NCI-H2171 treated with DMSO at 0.1 percent for 48 hours (cell line): ENCODE data around the gene LRBA.
"Not testable (repeated sequence)": the region's sequence is repeated elsewhere in the genome, so short reads cannot be mapped to it uniquely, and the experiment has no call there.

Experiments used
- DNase-seq: peaks from one replicate; lab custom pipeline; 2025; lab: John Stamatoyannopoulos, UW

LRBA gene

DNA sequence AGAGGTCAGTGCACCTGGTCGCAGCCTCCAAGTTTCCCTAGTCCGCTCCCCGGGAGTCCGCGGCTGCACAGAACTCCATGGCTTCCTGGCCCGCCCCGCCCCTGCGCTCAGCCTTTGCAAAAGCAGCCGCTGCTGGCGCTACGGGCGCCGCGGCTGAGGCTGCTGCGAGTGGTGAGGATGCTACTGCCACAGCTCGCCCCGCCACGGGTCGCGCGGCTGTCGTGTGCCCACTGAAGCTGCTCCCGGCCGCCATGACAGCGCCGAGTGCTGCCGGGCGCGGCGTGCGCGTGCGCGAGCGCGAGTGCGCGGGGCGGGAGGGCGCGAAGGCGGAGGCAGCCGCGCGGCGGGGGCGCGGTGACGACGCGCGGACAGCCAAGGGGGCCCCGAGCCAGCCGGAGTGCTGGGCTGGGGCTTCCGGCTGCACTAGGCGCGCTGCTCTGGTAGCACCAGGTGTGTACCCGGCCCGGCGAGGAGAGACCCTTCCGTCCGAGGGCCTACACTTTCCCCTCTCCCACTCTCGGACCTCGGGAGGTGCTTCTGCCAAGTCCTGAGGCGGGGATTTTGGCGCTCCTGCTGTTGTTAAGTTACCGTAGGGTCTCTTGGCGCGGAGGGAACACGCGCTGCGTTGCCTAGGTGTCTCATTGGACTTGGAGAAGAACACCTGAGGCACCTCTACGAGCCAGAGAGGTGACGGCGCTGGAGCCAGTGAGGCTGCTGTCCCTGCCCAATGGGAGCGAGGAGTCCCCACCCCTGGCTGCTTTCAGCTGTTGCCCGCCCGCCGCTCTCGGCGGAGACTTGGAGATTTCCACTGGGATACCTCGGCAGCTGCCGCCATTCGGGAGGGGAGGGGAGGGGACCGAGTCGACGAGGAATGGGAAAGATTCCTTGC, 619 bp upstream of the LRBA start:
- peak; percentile 85 for DNase-seq

- no peak for DNase-seq
These were observed 1.1 kb downstream of the LRBA start for GRCh38 chr4:151013944-151014343.

GRCh38 chr4:151013491-151013890, 1.6 kb downstream of the LRBA start:
- DNase-seq, result no peak

GRCh38 chr4:151012820-151013219, 2.3 kb downstream of the LRBA start:
- DNase-seq, result no peak

- no peak for DNase-seq
These were observed 2.7 kb downstream of the LRBA start for GRCh38 chr4:151012376-151012775.

DNA sequence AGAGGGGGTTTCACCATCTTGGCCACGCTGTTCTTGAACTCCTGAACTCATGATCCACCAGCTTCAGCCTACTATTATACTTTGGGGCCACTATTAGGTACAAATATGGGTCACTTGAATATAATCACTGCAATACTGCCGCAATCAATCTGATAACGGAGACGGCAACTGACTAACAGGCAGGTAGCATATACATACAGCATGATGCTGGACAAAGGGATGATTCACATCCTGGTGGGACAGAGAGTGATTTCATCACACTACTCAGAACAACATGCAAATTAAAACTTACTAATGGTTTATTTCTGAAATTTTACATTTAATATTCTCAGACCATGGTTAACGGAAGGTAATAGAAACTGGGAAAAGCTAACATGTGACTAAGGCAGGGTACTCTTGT, 10.9 kb downstream of the LRBA start:
- DNase-seq, result no peak

GRCh38 chr4:151000747-151001429, 14.2 kb downstream of the LRBA start:
- no peak for DNase-seq

GRCh38 chr4:150999086-150999485, 16.0 kb downstream of the LRBA start:
- no peak for DNase-seq

DNA sequence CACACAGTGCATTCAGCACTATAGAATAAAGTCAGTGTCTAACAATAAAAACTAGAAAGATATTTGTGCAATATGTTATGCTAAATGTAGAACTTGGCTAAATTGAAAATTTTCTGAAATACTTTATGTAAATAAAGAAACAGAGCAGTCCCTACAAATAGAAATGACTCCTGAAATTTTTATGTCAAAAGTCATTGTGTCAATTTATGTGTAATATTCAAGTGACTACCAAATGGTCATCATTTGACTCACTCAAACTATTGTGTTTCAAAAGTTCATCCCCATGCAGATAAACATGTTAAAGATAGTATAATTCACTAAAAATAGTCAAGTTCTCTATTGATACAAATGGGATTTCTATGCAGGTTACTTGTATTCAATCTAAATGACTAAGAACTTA, 17.9 kb downstream of the LRBA start:
- no peak for DNase-seq

- no peak for DNase-seq
These were observed 20.4 kb downstream of the LRBA start for GRCh38 chr4:150994721-150995120.

DNA sequence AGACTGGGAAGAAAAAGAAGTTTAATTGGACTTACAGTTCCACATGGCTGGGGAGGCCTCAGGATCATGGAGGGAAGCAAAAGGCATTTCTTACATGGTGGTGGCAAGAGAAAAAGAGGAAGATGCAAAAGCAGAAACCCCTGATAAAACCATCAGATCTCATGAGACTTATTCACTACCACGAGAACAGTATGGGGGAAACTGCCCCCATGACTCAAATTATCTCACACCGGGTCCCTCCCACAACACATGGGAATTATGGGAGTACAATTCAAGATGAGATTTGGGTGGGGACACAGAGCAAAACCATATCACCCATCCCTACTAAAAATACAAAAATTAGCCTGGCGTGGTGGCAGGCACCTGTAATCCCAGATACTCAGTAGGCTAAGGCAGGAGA, 21.5 kb downstream of the LRBA start:
- not testable (repeated sequence) for DNase-seq

- no peak for DNase-seq
These were observed 24.1 kb downstream of the LRBA start for GRCh38 chr4:150990993-150991392.

DNA sequence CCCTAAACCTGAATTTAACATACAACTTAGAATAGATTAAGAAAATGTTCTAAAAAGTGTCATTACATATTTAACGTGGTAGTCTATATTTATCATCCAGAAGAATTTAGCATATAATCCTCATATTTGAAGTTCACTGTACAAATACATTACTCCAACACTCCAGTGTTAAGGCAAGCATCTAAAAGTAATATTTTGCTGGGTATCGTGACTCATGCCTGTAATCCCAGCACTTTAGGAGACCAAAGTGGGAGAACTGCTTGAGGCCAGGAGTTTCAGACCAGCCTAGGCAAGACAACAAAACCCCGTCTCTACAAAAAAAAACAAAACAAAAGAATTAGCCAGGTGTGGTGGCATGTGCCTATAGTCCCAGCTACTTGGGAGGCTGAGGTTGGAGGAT, 24.8 kb downstream of the LRBA start:
- DNase-seq, result no peak

GRCh38 chr4:150988238-150988637, 26.8 kb downstream of the LRBA start:
- DNase-seq, result no peak

- no peak for DNase-seq
These were observed 27.9 kb downstream of the LRBA start for GRCh38 chr4:150987204-150987603.

DNA sequence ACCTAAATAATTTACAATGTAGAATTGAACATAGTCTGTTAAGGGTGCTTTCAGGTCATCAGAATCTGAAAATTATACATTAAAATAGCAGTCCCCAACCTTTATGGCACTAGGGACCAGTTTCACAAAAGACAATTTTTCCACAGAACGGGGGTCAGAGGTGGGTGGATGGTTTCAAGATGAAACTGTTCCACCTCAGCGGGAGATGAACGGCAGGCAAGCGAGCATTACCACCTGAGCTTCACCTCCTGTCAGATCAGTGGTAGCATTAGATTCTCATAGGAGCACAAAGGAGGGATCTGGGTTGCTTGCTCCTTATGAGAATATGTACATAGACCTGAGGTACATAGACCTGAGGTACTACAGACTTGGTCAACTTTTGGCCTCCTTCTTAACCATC, 29.0 kb downstream of the LRBA start:
- DNase-seq, result no peak

DNA sequence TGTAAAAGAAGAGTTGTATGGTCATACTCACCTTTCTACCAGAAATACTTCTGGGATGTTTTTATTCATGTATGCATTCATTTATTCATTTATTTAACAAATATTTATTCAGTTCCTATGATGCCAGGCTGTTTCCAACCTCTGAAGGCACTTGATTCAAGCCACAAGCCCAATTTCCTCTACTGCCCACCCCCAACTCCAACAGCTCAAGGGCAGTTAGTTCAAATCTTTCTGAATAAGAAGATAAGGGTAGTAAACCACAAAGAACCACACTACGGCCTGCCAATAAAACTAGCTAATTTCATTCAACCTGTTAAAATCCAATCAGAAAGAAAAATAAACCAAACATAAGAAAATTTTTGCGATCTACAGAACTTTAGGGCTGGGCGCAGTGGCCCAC, 31.2 kb downstream of the LRBA start:
- no peak for DNase-seq

GRCh38 chr4:150982557-150983233, 32.4 kb downstream of the LRBA start:
- no peak for DNase-seq

DNA sequence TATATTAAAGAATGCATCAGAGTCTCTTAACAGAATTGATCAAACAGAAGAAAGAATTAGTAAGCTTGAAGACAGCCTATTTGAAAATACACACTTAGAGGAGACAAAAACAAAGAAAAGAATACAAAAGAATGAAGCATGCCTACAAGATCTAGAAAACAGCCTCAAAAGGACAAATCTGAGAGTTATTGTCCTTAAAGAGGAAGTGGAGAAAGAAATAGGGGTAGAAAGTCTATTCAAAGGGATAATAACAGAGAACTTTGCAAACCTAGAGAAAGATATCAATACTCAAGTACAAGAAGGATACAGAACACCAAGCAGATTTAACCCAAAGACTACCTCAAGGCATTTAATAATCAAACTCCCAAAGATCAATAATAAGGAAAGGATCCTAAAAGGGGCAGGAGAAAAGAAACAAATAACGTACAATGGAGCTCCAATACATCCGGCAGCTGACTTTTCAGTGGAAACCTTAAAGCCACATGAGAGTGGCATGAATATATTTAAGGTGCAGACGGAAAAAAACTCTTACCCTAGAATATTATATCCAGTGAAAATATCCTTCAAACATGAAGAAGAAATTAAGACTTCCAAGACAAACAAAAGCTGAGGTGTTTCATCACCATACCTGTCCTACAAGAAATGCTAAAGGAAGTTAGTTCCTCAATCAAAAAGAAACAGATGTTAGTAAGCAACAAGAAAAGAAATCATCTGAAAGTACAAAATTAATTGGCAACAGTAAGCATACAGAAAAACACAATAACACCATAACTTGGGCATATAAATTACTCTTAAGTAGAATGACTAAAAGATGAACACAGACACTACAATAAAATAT, 36.1 kb downstream of the LRBA start:
- DNase-seq, result no peak

DNA sequence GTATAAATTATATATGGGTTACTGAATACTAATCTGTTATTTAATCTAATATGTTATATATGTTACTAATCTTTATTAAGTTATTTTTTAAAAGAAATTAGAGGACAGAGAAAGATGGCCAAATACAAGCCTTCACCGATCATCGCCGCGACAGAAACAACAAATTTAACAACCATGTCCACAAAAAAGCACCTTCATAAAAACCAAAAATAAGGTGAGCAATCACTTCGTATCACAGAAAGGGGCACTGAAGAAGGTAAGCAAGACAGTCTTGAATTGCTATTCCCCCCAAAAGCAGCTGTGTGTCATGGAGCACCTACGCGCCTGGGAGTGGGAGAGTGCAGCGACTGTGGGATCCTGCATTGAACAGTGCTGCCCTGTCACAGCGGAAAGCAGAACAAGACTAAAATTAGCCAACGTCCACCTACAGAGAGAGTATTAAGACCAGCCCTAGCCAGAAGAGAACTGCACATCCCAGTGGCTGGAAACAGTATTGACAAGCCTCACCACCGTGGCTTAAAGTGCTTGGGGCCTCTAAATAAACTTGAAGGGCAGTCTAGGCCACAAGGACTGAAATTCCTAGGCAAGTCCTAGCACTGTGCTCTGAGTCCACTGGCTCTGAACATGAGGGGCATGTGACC, 38.5 kb downstream of the LRBA start:
- DNase-seq, result no peak

- DNase-seq, result no peak
These were observed 40.3 kb downstream of the LRBA start for GRCh38 chr4:150974750-150975149.

DNA sequence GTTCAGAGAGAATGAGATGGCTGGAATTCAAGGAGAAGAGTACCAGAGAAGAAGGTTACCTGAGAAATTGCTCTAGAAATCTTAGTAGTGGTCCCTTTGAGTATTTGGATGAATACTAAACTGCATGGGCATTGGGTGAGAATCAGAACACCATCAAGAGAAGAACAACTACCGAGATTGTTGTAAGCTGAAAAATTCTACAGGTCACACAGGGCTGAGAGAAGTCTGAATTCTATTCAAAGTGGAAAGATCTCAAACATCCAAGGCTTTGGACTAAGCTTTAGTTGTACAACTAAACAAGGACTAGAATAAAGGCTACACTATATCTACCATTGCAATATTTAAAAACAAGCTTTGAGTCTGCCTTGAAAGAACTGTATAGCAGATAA, 40.8 kb downstream of the LRBA start:
- DNase-seq, result no peak
